Activated CD8-positive, alpha-beta memory T cell treated with anti-CD3 and anti-CD28 coated beads for 24 hours (primary cell): ENCODE results near the gene CHKB.

ENCODE experiments used
- DNase-seq: peaks from one replicate; pipeline ENCODE4 v3.0.0-alpha.2; 2020

CHKB gene

DNA sequence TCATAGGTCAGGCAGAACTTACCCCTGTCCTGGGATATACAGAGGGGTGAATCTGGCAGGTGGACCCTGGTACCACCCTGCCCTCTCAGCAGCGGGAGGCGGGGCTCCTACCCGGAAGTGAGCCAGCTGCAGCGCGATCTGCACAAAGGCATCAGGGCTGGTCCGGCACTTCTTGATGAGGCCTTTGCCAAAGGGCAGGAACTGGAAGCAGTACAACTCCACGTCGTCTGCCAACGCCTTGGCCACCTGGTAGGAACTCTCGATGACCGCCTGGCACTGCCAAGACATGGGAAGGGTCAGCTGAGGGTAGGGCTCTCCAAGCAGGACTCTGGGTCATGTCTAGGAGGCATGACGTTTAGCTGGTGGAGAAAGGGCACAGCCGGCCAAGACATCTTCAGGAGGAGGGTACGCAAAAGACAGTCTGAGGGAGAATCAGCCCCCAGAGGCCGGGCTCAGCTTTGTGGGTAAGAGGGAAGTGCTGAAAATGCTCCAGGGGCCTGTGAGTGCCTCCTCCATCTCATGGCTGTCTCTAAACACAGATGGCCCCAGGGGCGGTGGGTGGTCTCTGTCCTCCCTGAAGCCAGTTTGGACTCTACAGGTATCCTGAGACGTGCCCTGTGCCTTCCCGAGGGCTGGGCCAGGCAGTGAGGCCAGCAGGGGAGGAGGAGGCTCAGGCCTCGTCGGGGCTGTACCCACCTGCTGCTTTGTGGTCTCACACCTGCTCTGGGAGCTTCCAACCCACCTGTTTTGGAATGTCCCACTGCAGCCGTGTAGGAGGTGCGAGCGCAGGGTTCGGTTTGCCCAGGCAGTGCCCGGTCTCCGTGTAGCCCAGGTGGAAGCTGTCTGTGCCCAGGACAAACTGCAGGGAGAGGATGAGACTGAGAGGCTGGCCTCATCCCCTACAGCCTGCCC lies 11.1 kb downstream of the CHKB start:
- DNase-seq: no peak

- DNase-seq: no peak
Observed at GRCh38 chr22:50570861-50571260, 11.8 kb downstream of the CHKB start.

DNA sequence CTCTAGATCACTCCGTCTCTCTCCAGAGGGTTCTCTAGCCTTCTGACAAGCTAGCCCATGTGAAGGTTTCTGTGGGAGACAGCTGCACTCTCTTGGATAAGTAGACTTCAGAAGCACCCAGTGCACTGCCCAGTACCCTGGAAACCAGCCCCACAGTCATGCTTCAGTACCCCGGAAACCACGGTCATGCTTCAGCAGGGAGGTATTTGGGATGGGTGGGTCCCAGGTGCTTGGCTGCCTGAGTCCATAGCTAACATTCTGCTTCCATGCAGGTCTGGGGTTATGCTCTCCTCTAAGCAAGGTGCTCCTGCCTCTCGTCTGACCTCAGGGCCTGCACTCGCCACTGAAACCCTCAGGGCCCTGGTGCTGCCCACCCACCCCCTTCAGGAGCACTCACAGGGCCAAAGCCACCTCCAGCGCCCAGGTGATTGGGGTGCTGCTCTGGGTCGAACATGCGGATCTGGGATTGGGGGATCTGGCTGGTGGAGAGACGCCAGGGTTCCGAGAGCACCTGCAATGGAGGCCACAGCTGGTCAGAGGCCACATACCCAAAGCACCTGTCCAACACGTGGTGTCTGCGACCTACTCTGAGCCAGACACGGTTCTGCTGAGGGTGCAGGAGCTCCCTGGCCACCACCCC lies 12.6 kb downstream of the CHKB start:
- DNase-seq: no peak

GRCh38 chr22:50569041-50569459 lies 13.6 kb downstream of the CHKB start:
- DNase-seq: no peak

- DNase-seq: no peak
Observed at GRCh38 chr22:50568626-50569025, 14.0 kb downstream of the CHKB start.

DNA sequence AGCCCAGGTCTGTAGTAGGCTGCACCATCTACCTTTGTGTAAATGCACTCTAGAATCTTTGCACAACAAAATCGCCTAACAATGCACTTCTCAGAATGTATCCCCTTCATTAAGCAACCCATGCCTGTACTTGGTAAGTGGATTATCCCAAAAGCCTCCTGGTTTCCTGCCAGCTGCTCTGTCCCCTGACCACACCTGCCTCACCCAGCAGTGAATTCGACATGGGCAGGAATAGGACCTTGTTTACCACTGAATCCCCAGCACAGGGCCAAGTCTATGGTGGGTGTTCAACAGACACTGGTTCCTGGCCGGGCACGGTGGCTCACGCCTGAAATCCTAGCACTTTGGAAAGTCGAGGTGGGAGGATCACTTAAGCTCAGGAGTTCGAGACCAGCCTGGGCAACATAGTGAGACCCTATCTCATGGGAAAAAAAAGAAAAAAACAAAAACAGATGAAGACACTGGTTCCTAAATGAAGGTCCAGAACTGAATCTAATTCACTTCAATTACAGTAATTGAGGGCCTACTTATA lies 14.9 kb downstream of the CHKB start:
- DNase-seq: no peak

DNA sequence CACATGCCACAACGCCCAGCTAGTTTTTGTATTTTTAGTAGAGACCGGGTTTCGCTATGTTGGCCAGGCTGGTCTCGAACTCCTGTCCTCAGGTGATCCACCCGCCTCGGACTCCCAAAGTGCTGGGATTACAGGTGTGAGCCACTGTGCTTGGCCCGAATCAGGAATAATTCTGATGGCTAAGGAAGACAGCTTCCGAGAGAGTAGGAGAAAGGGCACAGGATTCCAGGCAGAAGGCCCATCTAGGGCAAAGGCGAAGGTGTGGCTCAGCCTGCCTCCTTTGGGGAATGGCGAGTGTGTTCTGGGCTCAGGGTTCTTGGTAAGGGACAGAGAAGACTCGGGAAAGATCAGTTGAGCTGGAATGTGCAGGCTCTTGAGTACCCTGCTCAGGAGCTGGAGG lies 18.4 kb downstream of the CHKB start:
- DNase-seq: no peak

- DNase-seq: no peak
Observed at GRCh38 chr22:50563413-50564160, 19.1 kb downstream of the CHKB start.

DNA sequence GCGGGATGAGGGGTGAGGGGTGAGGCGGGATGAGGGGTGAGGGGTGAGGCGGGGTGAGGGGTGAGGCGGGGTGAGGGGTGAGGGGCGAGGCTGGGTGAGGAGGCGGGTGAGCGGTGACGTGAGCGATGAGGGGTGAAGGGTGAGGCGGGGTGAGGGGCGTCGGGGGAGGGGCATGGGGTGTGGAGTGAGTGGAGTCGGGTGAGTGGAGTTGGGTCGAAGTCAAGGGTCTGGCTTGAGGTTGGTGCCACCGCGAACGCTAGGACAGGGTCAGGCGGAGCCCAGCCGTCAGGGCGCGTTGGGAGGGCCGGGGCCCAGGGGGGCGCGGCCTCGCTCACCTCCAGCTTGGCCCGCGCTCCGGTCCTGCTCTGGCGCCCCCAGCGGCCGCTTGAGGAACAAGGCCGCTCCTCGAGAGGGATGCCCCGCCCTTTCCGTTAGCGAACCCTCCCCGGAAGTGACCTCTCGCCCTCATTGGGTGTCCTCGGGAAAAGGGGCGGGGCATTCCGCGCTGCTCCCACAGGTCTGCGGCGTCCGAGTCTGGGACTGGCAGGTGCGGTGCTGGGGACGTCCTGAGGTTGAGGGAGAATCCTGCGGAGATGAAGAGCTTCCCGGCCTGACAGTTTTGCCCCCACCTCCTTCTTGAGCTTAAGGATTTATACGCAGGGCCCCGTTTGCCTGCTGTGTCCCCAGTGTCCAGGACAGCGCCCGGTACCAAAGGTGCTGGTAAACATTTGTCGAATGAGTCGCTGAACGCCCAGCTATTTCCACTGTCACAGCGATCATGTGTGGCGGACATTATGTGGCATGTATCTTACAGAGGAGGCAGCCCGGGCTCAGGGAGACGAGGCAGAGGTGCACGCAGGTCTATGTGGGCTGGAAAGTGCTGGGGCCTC lies 19.9 kb downstream of the CHKB start, which contains the start of gene SYCE3:
SYCE3 (minus strand) TSS at position 397 of the 890 bp plus-strand sequence. CDS start 6,514 bp downstream, outside the sequence.
- peak; percentile 99 for DNase-seq

- no peak for DNase-seq
Observed at GRCh38 chr22:50561401-50562358, 21.0 kb downstream of the CHKB start.

- no peak for DNase-seq
Observed at GRCh38 chr22:50560034-50560433, 22.6 kb downstream of the CHKB start.

DNA sequence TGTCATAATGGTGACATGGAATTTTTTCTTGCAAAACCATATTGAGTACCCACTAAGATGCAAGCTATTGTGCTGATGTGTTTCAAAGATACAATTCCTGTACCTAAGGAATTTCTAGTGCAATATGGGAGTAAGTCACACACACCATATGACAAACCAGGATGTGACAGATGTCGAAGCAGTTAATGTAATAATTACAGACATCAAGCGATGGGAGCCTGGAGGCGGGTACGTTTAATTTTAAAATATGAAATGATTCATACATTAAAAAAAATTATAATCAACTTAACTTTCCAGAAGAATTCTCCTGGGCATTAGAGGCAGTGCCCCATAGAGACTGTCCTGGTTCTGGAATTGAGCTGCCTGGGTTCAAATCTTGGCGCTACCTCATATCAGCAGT lies 25.9 kb downstream of the CHKB start:
- DNase-seq: no peak

DNA sequence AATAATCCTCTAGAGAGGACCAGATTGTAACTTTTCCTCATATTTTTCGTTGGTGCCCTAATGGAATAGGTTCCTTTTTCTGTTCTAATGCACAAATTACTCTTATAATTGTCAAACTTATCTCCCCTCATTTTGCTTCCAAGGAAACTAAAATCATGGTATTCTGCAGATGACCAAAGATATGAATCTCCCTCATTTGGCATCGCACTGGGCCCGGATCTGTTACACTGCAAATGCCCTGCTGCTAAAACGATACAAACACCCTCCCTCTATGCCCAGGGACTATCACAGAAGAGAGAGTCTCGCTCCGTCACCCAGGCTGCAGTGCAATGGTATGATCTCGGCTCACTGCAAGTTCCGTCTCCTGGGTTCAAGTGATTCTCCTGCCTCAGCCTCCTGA lies 29.3 kb downstream of the CHKB start:
- no peak for DNase-seq

DNA sequence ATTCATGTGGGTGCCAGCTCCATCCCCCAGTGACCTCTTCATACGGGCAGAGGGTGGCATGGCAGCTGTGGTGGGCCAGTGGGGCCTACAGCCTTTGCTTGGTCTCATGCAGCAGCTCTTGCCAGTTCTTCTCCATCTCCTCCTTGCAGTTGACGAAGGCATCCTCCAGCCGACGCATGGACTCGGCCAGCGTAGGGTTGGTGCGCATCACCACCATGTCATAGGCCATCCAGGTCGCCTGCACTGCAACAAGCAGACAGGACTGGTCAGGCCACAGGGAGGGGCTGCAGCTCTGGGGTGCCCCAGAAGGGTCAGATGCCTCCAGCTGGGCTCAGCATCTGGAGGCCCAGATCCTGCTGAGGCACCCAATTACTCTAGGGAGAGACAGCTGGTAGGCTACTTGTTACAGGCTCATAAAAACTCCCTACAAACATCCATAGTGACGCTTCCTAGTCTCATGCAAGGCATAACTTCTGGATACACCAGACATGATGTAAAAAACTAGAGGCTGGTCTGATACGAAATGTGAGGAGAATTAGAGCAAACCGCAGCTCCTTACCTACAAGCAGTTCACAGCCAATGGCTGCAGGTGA lies 31.4 kb downstream of the CHKB start:
- no peak for DNase-seq

DNA sequence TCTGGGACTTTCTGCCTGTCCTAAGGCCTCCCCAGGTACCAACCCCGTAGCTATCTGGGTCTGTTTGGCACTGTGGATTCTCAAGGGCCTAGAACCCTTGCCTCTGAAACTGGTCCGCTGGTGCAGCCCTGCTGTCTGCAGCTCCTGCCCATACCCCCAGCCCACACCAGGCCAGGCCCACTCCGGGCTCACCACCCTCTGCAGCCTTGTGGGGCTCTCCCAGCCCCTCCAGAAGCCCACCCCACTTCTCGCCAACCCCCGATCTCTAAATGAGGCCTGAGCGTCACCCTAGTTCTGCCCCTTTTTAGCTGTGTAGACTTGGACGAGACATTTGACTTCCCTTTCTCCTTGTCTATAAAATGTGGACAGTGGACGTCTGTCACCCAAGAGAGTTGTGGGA lies 32.3 kb downstream of the CHKB start:
- no peak for DNase-seq

- DNase-seq: no peak
Observed at GRCh38 chr22:50548921-50549790, 33.5 kb downstream of the CHKB start.

GRCh38 chr22:50548040-50548920 lies 34.4 kb downstream of the CHKB start:
- DNase-seq: peak; percentile 89

DNA sequence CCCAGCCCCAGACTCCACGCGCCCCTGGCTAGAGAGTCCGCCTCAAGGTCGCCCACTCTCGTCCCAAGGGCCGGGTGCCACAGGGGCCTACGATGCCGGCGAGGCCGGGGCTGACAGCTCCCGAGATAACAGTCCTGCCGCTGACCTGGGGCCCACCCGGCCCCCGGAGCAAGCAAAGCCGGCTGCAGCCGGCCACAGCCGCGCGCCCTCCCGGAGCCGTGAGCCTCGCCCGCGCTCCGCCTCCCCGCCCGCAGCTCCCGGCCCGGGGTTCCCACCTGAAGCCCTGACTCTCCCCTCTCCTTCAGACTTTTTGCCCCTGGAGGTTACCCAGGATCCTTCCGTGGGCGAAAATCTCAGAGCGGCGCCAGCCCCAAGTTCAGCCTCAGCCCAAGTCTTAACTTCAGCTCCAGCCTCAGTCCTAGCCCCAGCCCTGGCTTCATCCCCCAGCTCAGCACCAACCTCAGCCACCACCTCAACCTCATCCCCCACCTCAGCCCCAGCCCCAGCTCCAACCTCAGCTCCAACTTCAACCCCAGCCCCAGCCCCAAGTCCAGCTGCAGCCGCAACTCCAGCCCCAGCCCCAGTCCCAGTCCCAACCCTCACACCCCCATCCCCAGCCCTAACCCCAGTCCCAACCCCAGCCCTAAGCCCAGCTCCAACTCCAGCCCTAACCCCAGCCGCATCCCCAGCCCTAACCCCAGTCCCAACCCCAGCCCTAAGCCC lies 35.2 kb downstream of the CHKB start:
- DNase-seq: peak; percentile 62
